Measurements from ENCODE around the gene CLTB.
"Not testable (repeated sequence)": the region's sequence is repeated elsewhere in the genome, so short reads cannot be mapped to it uniquely, and the experiment has no call there.

The CLTB gene

GRCh38 chr5:176415952-176416924 lies at the start of gene CLTB:
CLTB (minus strand) TSS chr5:176416539; CDS start chr5:176416363, 176 bp downstream.
- DNase-seq (ENCODE audit: low read depth) = peak; percentile 82

- DNase-seq (ENCODE audit: low read depth) = no peak
Measured at GRCh38 chr5:176463113-176463764, 46.9 kb upstream of the CLTB start.

GRCh38 chr5:176461349-176461748 lies 45.0 kb upstream of the CLTB start:
- DNase-seq (ENCODE audit: low read depth) = no peak

- DNase-seq (ENCODE audit: low read depth) = no peak
Measured at GRCh38 chr5:176458904-176459561, 42.7 kb upstream of the CLTB start.

- DNase-seq (ENCODE audit: low read depth) = no peak
Measured at GRCh38 chr5:176454724-176455394, 38.5 kb upstream of the CLTB start.

GRCh38 chr5:176450077-176450476 lies 33.7 kb upstream of the CLTB start:
- no peak for DNase-seq (ENCODE audit: low read depth)

- DNase-seq (ENCODE audit: low read depth) = peak; percentile 90
Measured at GRCh38 chr5:176447978-176448608, 31.8 kb upstream of the CLTB start, which contains the start of gene FAF2. FAF2 (plus strand) TSS chr5:176448385; CDS start chr5:176448408, 23 bp downstream.

- DNase-seq (ENCODE audit: low read depth) = no peak
Measured at GRCh38 chr5:176447591-176447977, 31.2 kb upstream of the CLTB start.

GRCh38 chr5:176446884-176447590 lies 30.7 kb upstream of the CLTB start:
- DNase-seq (ENCODE audit: low read depth) = no peak

GRCh38 chr5:176446028-176446665 lies 29.8 kb upstream of the CLTB start:
- DNase-seq (ENCODE audit: low read depth) = no peak

GRCh38 chr5:176444742-176445141 lies 28.4 kb upstream of the CLTB start:
- DNase-seq (ENCODE audit: low read depth) = no peak

- not testable (repeated sequence) for DNase-seq (ENCODE audit: low read depth)
Measured at GRCh38 chr5:176442911-176443310, 26.6 kb upstream of the CLTB start.

- DNase-seq (ENCODE audit: low read depth) = no peak
Measured at GRCh38 chr5:176441921-176442323, 25.6 kb upstream of the CLTB start.

GRCh38 chr5:176440927-176441706 lies 24.8 kb upstream of the CLTB start:
- no peak for DNase-seq (ENCODE audit: low read depth)

- DNase-seq (ENCODE audit: low read depth) = no peak
Measured at GRCh38 chr5:176438959-176439757, 22.8 kb upstream of the CLTB start.

- DNase-seq (ENCODE audit: low read depth) = no peak
Measured at GRCh38 chr5:176436656-176437055, 20.3 kb upstream of the CLTB start.

- DNase-seq (ENCODE audit: low read depth) = no peak
Measured at GRCh38 chr5:176432707-176433106, 16.4 kb upstream of the CLTB start.

- no peak for DNase-seq (ENCODE audit: low read depth)
Measured at GRCh38 chr5:176429972-176430371, 13.6 kb upstream of the CLTB start.

- DNase-seq (ENCODE audit: low read depth) = no peak
Measured at GRCh38 chr5:176427971-176428370, 11.6 kb upstream of the CLTB start.
